ENCODE data around the gene MRNIP. TPM values are rescaled to one million over a fixed set of nuclear protein-coding genes. Genes with fewer than 3 reads are reported as not detected.

The MRNIP gene
- total and polyA plus RNA-seq, 9 donors = 10.7 to 20.2 (median 15.9) TPM

- no peak overlapping the region for H3K4me3 ChIP-seq (ENCODE audit: low read length)
- no peaks in the 10 kb centered on the region for H3K27me3 ChIP-seq (ENCODE audit: control insufficient read depth, insufficient read depth, low read length)
- WGBS (ENCODE audit: insufficient coverage) = 87% methylated on average over 7 of the region's 8 CpGs
- peaks cover 27% of the 10 kb centered on the region for H3K4me1 ChIP-seq (ENCODE audit: control insufficient read depth, insufficient read depth, low read length)
- no peaks in the 10 kb centered on the region for H3K9me3 ChIP-seq (replicated peaks; ENCODE audit: control insufficient read depth, low read depth, low read length)
- no peak for DNase-seq
- no peak overlapping the region for H3K27ac ChIP-seq (ENCODE audit: low read length)
- H3K36me3 ChIP-seq (ENCODE audit: control insufficient read depth, insufficient read depth, low read length) = peaks cover 18% of the 10 kb centered on the region
These were observed 54.1 kb downstream of the MRNIP start for GRCh38 chr5:179804555-179804947.

- H3K27me3 ChIP-seq (ENCODE audit: control insufficient read depth, insufficient read depth, low read length) = no peaks in the 10 kb centered on the region
- H3K9me3 ChIP-seq (replicated peaks; ENCODE audit: control insufficient read depth, low read depth, low read length) = no peaks in the 10 kb centered on the region
- peaks cover 27% of the 10 kb centered on the region for H3K4me1 ChIP-seq (ENCODE audit: control insufficient read depth, insufficient read depth, low read length)
- no peak for DNase-seq
- H3K36me3 ChIP-seq (ENCODE audit: control insufficient read depth, insufficient read depth, low read length) = peaks cover 24% of the 10 kb centered on the region
- H3K4me3 ChIP-seq (ENCODE audit: low read length) = no peak overlapping the region
- no peak overlapping the region for H3K27ac ChIP-seq (ENCODE audit: low read length)
- WGBS (ENCODE audit: insufficient coverage) = 68% methylated on average over 15 of the region's 18 CpGs
These were observed 54.7 kb downstream of the MRNIP start for GRCh38 chr5:179803651-179804554.

GRCh38 chr5:179802950-179803562 is 55.6 kb downstream of the MRNIP start:
- Histone ChIP-seq H3K27me3 (ENCODE audit: control insufficient read depth, insufficient read depth, low read length) (no peaks in the 10 kb centered on the region), H3K4me3 (ENCODE audit: low read length) (no peak overlapping the region), H3K9me3 (replicated peaks; ENCODE audit: control insufficient read depth, low read depth, low read length) (no peaks in the 10 kb centered on the region), H3K4me1 (ENCODE audit: control insufficient read depth, insufficient read depth, low read length) (peaks cover 27% of the 10 kb centered on the region), H3K27ac (ENCODE audit: low read length) (no peak overlapping the region), H3K36me3 (ENCODE audit: control insufficient read depth, insufficient read depth, low read length) (peaks cover 33% of the 10 kb centered on the region)
- no peak for DNase-seq
- WGBS (ENCODE audit: insufficient coverage) = 65% methylated on average over 6 of the region's 11 CpGs

- 59% methylated on average over 19 of the region's 19 CpGs for WGBS (ENCODE audit: insufficient coverage)
- H3K27me3 ChIP-seq (ENCODE audit: control insufficient read depth, insufficient read depth, low read length) = no peaks in the 10 kb centered on the region
- peaks cover 38% of the 10 kb centered on the region for H3K36me3 ChIP-seq (ENCODE audit: control insufficient read depth, insufficient read depth, low read length)
- no peak overlapping the region for H3K4me3 ChIP-seq (ENCODE audit: low read length)
- H3K4me1 ChIP-seq (ENCODE audit: control insufficient read depth, insufficient read depth, low read length) = peaks cover 25% of the 10 kb centered on the region
- H3K9me3 ChIP-seq (replicated peaks; ENCODE audit: control insufficient read depth, low read depth, low read length) = no peaks in the 10 kb centered on the region
- no peak overlapping the region for H3K27ac ChIP-seq (ENCODE audit: low read length)
- no peak for DNase-seq
These were observed 56.3 kb downstream of the MRNIP start for GRCh38 chr5:179802207-179802883.

- peaks cover 45% of the 10 kb centered on the region for H3K36me3 ChIP-seq (ENCODE audit: control insufficient read depth, insufficient read depth, low read length)
- H3K27me3 ChIP-seq (ENCODE audit: control insufficient read depth, insufficient read depth, low read length) = peaks cover 3% of the 10 kb centered on the region
- WGBS (ENCODE audit: insufficient coverage) = 55% methylated on average over 63 of the region's 67 CpGs
- no peak overlapping the region for H3K27ac ChIP-seq (ENCODE audit: low read length)
- peaks cover 30% of the 10 kb centered on the region for H3K4me1 ChIP-seq (ENCODE audit: control insufficient read depth, insufficient read depth, low read length)
- H3K9me3 ChIP-seq (replicated peaks; ENCODE audit: control insufficient read depth, low read depth, low read length) = no peaks in the 10 kb centered on the region
- no peak overlapping the region for H3K4me3 ChIP-seq (ENCODE audit: low read length)
- DNase-seq = peak; percentile 63
These were observed 57.1 kb downstream of the MRNIP start for GRCh38 chr5:179801304-179802206.

- H3K27me3 ChIP-seq (ENCODE audit: control insufficient read depth, insufficient read depth, low read length) = peaks cover 3% of the 10 kb centered on the region
- H3K9me3 ChIP-seq (replicated peaks; ENCODE audit: control insufficient read depth, low read depth, low read length) = no peaks in the 10 kb centered on the region
- H3K4me3 ChIP-seq (ENCODE audit: low read length) = no peak overlapping the region
- H3K36me3 ChIP-seq (ENCODE audit: control insufficient read depth, insufficient read depth, low read length) = peaks cover 45% of the 10 kb centered on the region
- H3K4me1 ChIP-seq (ENCODE audit: control insufficient read depth, insufficient read depth, low read length) = peaks cover 33% of the 10 kb centered on the region
- WGBS (ENCODE audit: insufficient coverage) = 79% methylated on average over 9 of the region's 12 CpGs
- no peak overlapping the region for H3K27ac ChIP-seq (ENCODE audit: low read length)
- no peak for DNase-seq
These were observed 57.9 kb downstream of the MRNIP start for GRCh38 chr5:179800696-179801201.

- Histone ChIP-seq H3K27me3 (ENCODE audit: control insufficient read depth, insufficient read depth, low read length) (peaks cover 4% of the 10 kb centered on the region), H3K4me3 (ENCODE audit: low read length) (no peak overlapping the region), H3K4me1 (ENCODE audit: control insufficient read depth, insufficient read depth, low read length) (peaks cover 32% of the 10 kb centered on the region), H3K36me3 (ENCODE audit: control insufficient read depth, insufficient read depth, low read length) (peaks cover 45% of the 10 kb centered on the region), H3K9me3 (replicated peaks; ENCODE audit: control insufficient read depth, low read depth, low read length) (no peaks in the 10 kb centered on the region), H3K27ac (ENCODE audit: low read length) (no peak overlapping the region)
- whole genome bisulfite sequencing (ENCODE audit: insufficient coverage) = 97% methylated on average over 15 of the region's 21 CpGs
- no peak for DNase-seq
These were observed 58.4 kb downstream of the MRNIP start for GRCh38 chr5:179800071-179800695.

GRCh38 chr5:179799644-179799973 is 59.0 kb downstream of the MRNIP start:
- H3K27me3 ChIP-seq (ENCODE audit: control insufficient read depth, insufficient read depth, low read length) = peaks cover 9% of the 10 kb centered on the region
- H3K9me3 ChIP-seq (replicated peaks; ENCODE audit: control insufficient read depth, low read depth, low read length) = no peaks in the 10 kb centered on the region
- 97% methylated on average over 3 of the region's 5 CpGs for WGBS (ENCODE audit: insufficient coverage)
- H3K4me3 ChIP-seq (ENCODE audit: low read length) = no peak overlapping the region
- H3K4me1 ChIP-seq (ENCODE audit: control insufficient read depth, insufficient read depth, low read length) = peaks cover 32% of the 10 kb centered on the region
- DNase-seq = no peak
- no peak overlapping the region for H3K27ac ChIP-seq (ENCODE audit: low read length)
- H3K36me3 ChIP-seq (ENCODE audit: control insufficient read depth, insufficient read depth, low read length) = peaks cover 45% of the 10 kb centered on the region

Measured in muscle of leg (tissue), 11 donors.